Uterus (tissue), 4 donors: ENCODE data around the gene AREL1. TPM values are rescaled to one million over a fixed set of nuclear protein-coding genes. Genes with fewer than 3 reads are reported as not detected.
A peak's percentile ranks its signal among the peaks of the same experiment; 100 is the strongest.

Source experiments
- DNase-seq, 2 donors: peaks; one replicate each; pipeline ENCODE4 v3.0.0-alpha.2; 2019 to 2020
- H3K27ac ChIP-seq, 2 donors: fragments of 200-600 bp; sonication (generic); 1 replicate in 1 of 2; 2 replicates in 1 of 2; pipeline ENCODE4 v1.5.1; 2016 to 2018
- H3K27me3 ChIP-seq, 2 donors: fragments of 200-600 bp; sonication (generic); one replicate each; pipeline ENCODE4 v1.5.1; 2018 to 2019; ENCODE audit warnings: control low read depth in 1 of 2
- H3K36me3 ChIP-seq, 2 donors: fragments of 200-600 bp; sonication (generic); one replicate each; pipeline ENCODE4 v1.5.1; 2019; ENCODE audit warnings: control low read depth in 1 of 2
- H3K4me1 ChIP-seq, 2 donors: fragments of 200-600 bp; sonication (generic); one replicate each; pipeline ENCODE4 v1.5.1; 2018 to 2019; ENCODE audit warnings: control low read depth in 1 of 2
- H3K4me3 ChIP-seq, 2 donors: fragments of 200-600 bp; sonication (generic); 1 replicate in 1 of 2; 2 replicates in 1 of 2; pipeline ENCODE4 v1.5.1; 2018 to 2019; ENCODE audit warnings: mild to moderate bottlenecking in 1 of 2
- H3K9me3 ChIP-seq, 2 donors: fragments of 200-600 bp; sonication (generic); one replicate each; pipeline ENCODE4 v1.5.1; 2019; ENCODE audit warnings: control low read depth in 1 of 2
- CTCF ChIP-seq, 4 experiments: fragments of 200-600 bp in 2 of 4; fragments of 450-650 bp in 2 of 4; sonication (generic) in 2 of 4; IDR thresholded peaks; one replicate each; pipeline ENCODE4 v1.5.1; 2016 to 2019; ENCODE audit warnings: antibody characterized with exemption in 4 of 4, mild to moderate bottlenecking in 2 of 4, moderate library complexity in 1 of 4
- POLR2A ChIP-seq, 2 donors: fragments of 450-650 bp; IDR thresholded peaks; one replicate each; pipeline ENCODE4 v1.6.1; 2016; ENCODE audit warnings: antibody characterized with exemption in 2 of 2, mild to moderate bottlenecking in 1 of 2, moderate library complexity in 1 of 2
- intact Hi-C: fragments of 100-400 bp; cut with DNase I; formaldehyde crosslinking; loops from one replicate; pipeline ENCODE4 v1.15.1; 2023; ENCODE audit warnings: low total_unique reads
- total RNA-seq, 4 donors: library from RNA; depleted of rRNA in 3 of 4; stranded (reverse); fragments of >200 nt in 3 of 4; gene quantifications; one replicate each; pipeline versions ENCODE4 v1.1.0 to v1.2.4, GENCODE V29; 2014 to 2023
- donor health status: DM: yes; HTN: yes; CAD: no.

Gene AREL1
- total RNA-seq, 4 donors from 2014 or later = 2.1 to 33.8 (median 22.3) TPM

GRCh38 chr14:74732387-74732786 is 19.5 kb upstream of the AREL1 start:
- no peaks in the 10 kb centered on the region for H3K36me3 ChIP-seq
- TF ChIP-seq POLR2A (IDR thresholded peaks at IDR 0.05) (no peak), CTCF (IDR thresholded peaks at IDR 0.05) (no peak)
- H3K4me3 ChIP-seq = no peak overlapping the region
- intact Hi-C loops = no loop called here
- no peak overlapping the region for H3K27ac ChIP-seq
- no peaks in the 10 kb centered on the region for H3K4me1 ChIP-seq
- DNase-seq = no peak
- H3K9me3 ChIP-seq = no peaks in the 10 kb centered on the region
- H3K27me3 ChIP-seq = no peaks in the 10 kb centered on the region

- intact Hi-C loops = no loop called here
- TF ChIP-seq POLR2A (IDR thresholded peaks at IDR 0.05) = no peak
- no peak for TF ChIP-seq CTCF (IDR thresholded peaks at IDR 0.05)
- H3K9me3 ChIP-seq = no peaks in the 10 kb centered on the region
- no peak overlapping the region for H3K4me3 ChIP-seq
- no peaks in the 10 kb centered on the region for H3K4me1 ChIP-seq
- H3K36me3 ChIP-seq = no peaks in the 10 kb centered on the region
- no peak overlapping the region for H3K27ac ChIP-seq
- DNase-seq = no peak
- no peaks in the 10 kb centered on the region for H3K27me3 ChIP-seq
These were observed 10.3 kb upstream of the AREL1 start for GRCh38 chr14:74723134-74723533.

GRCh38 chr14:74720526-74720925 is 7.6 kb upstream of the AREL1 start:
- Histone ChIP-seq H3K27me3 (no peaks in the 10 kb centered on the region), H3K27ac (no peak overlapping the region), H3K4me1 (no peaks in the 10 kb centered on the region), H3K4me3 (no peak overlapping the region), H3K9me3 (no peaks in the 10 kb centered on the region), H3K36me3 (no peaks in the 10 kb centered on the region)
- no peak for DNase-seq
- TF ChIP-seq CTCF (IDR thresholded peaks at IDR 0.05) (no peak), POLR2A (IDR thresholded peaks at IDR 0.05) (no peak)
- intact Hi-C loops = no loop called here

- no peaks in the 10 kb centered on the region for H3K27me3 ChIP-seq
- intact Hi-C loops = loop anchor here (10.0 kb wide), 1 partner anchor 209 kb away; no protein-coding TSS in a partner anchor
- H3K36me3 ChIP-seq = no peaks in the 10 kb centered on the region
- peaks cover 4 to 7% of the 10 kb centered on the region in 2 donors for H3K4me1 ChIP-seq
- H3K4me3 ChIP-seq = peak overlapping the region; percentile 57 to 91
- H3K27ac ChIP-seq = peak overlapping the region; percentile 72 to 80
- TF ChIP-seq CTCF (IDR thresholded peaks at IDR 0.05) (no peak), POLR2A (IDR thresholded peaks at IDR 0.05) (no peak)
- no peaks in the 10 kb centered on the region for H3K9me3 ChIP-seq
- DNase-seq = no peak
These were observed 485 bp upstream of the AREL1 start for GRCh38 chr14:74713395-74713735.

- no peaks in the 10 kb centered on the region for H3K36me3 ChIP-seq
- no peaks in the 10 kb centered on the region for H3K9me3 ChIP-seq
- DNase-seq = no peak
- no peak overlapping the region for H3K27ac ChIP-seq
- TF ChIP-seq POLR2A (IDR thresholded peaks at IDR 0.05) (no peak), CTCF (IDR thresholded peaks at IDR 0.05) (no peak)
- peak overlapping the region in 1 of 2 donors; percentile 57 for H3K4me3 ChIP-seq
- peaks cover 4 to 7% of the 10 kb centered on the region in 2 donors for H3K4me1 ChIP-seq
- intact Hi-C loops = loop anchor here (10.0 kb wide), 1 partner anchor 207 kb away; no protein-coding TSS in a partner anchor
- no peaks in the 10 kb centered on the region for H3K27me3 ChIP-seq
These were observed 1.2 kb downstream of the AREL1 start for GRCh38 chr14:74711651-74712050.
